OCI-LY1 (cell line): ENCODE results near the gene DIP2C.

Source experiments
- CTCF ChIP-seq: fragments of 200-600 bp; sonication (generic), shearing (Covaris generic); IDR thresholded peaks from 2 replicates; pipeline ENCODE4 v1.5.1; 2017; ENCODE audit warnings: mild to moderate bottlenecking, antibody characterized with exemption, low read length, moderate library complexity, mixed read lengths
- EZH2 ChIP-seq: fragments of 200-600 bp; sonication (generic), shearing (Covaris generic); IDR thresholded peaks from 2 replicates; pipeline ENCODE4 v1.8.0; 2017; ENCODE audit warnings: borderline replicate concordance, mixed run types, mild to moderate bottlenecking, antibody characterized with exemption, low read length, moderate library complexity, mixed read lengths

GRCh38 chr10:372566-372965 lies 316.9 kb downstream of the DIP2C start:
- no peak for TF ChIP-seq CTCF
- TF ChIP-seq EZH2, result no peak
